ENCODE measurements around the gene TIMM13.

Gene TIMM13

DNA sequence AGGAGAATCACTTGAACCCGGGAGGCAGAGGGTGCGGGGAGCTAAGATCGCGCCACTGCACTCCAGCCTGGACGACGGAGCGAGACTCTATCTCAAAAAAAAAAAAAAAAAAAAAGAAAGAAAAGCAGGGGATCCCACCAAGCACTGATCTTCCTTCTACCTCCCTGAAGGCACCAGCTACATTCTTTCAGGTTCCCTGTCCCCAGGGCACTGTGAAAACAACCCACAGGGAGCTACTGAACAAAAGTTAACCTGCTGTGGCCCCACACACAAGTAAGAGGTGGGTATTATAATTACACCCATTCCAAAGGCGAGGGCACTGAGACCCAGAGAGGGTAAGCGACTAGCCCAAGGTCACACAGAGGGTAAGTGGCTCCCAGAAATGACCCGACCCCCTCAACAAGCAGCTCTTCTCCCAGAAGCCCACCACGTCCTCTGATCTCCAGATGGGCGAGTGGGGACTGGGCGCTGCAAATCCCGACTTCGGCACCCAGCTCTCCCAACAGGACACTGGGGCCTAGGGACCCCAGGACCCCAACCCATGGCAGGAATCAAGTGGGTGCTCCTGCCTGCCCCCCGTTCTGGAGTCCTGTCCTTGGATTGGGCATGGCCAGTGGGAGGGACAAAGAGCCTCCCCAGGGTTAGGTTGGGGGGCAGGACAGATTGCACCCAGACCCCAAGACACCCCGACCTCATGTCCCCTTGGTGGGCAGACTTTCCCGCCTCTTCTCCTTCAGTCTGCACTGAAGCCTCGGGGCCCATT, 27.0 kb upstream of the TIMM13 start:
- DNase-seq (ENCODE audit: low read depth in 1 of 2, low spot score in 1 of 2), result no peak
- H3K4me3 ChIP-seq (replicated peaks; ENCODE audit: insufficient read depth, low read length), result no peak overlapping the region

DNA sequence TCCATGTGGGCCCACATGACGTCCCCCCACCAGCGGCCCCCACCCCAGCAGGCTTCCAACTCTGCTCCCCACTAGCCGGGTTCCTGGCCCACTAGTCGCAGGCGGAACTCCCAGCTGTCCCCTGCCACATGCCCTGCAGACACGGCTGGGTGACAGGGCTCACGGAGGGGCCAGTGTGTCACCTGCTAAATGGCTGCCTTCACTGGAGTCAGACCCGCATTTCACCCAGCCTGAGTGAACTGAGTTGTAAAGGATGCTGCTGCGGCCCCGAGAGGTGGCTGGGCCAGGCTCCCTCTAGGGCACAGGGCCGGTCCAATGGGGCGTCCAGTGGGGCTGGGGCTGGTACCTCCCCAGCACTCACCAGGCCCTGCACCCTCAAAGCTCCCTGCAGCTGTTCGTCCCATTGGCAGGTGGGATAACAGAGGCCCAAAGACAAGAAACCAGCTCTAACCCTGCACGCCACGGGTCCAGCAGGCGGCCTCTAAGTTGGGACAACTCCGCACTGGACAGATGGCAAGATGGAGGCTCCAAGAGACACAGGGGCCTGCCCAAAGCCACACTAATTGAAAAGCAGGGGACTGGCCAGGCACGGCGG, 26.1 kb upstream of the TIMM13 start:
- TF ChIP-seq GABPA (IDR thresholded peaks at IDR 0.05; ENCODE audit: low read depth), result no peak
- TF ChIP-seq, protein P1, sequence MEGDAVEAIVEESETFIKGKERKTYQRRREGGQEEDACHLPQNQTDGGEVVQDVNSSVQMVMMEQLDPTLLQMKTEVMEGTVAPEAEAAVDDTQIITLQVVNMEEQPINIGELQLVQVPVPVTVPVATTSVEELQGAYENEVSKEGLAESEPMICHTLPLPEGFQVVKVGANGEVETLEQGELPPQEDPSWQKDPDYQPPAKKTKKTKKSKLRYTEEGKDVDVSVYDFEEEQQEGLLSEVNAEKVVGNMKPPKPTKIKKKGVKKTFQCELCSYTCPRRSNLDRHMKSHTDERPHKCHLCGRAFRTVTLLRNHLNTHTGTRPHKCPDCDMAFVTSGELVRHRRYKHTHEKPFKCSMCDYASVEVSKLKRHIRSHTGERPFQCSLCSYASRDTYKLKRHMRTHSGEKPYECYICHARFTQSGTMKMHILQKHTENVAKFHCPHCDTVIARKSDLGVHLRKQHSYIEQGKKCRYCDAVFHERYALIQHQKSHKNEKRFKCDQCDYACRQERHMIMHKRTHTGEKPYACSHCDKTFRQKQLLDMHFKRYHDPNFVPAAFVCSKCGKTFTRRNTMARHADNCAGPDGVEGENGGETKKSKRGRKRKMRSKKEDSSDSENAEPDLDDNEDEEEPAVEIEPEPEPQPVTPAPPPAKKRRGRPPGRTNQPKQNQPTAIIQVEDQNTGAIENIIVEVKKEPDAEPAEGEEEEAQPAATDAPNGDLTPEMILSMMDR (IDR thresholded peaks at IDR 0.05; ENCODE audit: insufficient read depth, low read length), result no peak
- TF ChIP-seq, protein P2, sequence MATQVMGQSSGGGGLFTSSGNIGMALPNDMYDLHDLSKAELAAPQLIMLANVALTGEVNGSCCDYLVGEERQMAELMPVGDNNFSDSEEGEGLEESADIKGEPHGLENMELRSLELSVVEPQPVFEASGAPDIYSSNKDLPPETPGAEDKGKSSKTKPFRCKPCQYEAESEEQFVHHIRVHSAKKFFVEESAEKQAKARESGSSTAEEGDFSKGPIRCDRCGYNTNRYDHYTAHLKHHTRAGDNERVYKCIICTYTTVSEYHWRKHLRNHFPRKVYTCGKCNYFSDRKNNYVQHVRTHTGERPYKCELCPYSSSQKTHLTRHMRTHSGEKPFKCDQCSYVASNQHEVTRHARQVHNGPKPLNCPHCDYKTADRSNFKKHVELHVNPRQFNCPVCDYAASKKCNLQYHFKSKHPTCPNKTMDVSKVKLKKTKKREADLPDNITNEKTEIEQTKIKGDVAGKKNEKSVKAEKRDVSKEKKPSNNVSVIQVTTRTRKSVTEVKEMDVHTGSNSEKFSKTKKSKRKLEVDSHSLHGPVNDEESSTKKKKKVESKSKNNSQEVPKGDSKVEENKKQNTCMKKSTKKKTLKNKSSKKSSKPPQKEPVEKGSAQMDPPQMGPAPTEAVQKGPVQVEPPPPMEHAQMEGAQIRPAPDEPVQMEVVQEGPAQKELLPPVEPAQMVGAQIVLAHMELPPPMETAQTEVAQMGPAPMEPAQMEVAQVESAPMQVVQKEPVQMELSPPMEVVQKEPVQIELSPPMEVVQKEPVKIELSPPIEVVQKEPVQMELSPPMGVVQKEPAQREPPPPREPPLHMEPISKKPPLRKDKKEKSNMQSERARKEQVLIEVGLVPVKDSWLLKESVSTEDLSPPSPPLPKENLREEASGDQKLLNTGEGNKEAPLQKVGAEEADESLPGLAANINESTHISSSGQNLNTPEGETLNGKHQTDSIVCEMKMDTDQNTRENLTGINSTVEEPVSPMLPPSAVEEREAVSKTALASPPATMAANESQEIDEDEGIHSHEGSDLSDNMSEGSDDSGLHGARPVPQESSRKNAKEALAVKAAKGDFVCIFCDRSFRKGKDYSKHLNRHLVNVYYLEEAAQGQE (IDR thresholded peaks at IDR 0.05; ENCODE audit: insufficient replicate concordance, low read depth), result no peak
- TF ChIP-seq SPI1 (IDR thresholded peaks at IDR 0.05; ENCODE audit: borderline replicate concordance, low read depth), result no peak
- TF ChIP-seq POLR2AphosphoS5 (IDR thresholded peaks at IDR 0.05; ENCODE audit: low read depth), result no peak
- Histone ChIP-seq H3K27ac (replicated peaks) (no peak overlapping the region), H3K27me3 (ENCODE audit: insufficient read depth, poor library complexity, severe bottlenecking) (no peaks in the 10 kb centered on the region), H3K4me3 (replicated peaks; ENCODE audit: insufficient read depth, low read length) (no peak overlapping the region)
- no peak for DNase-seq (ENCODE audit: low read depth in 1 of 2, low spot score in 1 of 2)

More for the DNA sequence above, 27.0 kb upstream of the TIMM13 start:
- no peak for TF ChIP-seq GABPA (IDR thresholded peaks at IDR 0.05; ENCODE audit: low read depth)
- TF ChIP-seq, protein P1 (IDR thresholded peaks at IDR 0.05; ENCODE audit: insufficient read depth, low read length), result no peak
- TF ChIP-seq SPI1 (IDR thresholded peaks at IDR 0.05; ENCODE audit: borderline replicate concordance, low read depth), result no peak
- no peak for TF ChIP-seq POLR2AphosphoS5 (IDR thresholded peaks at IDR 0.05; ENCODE audit: low read depth)
- TF ChIP-seq, protein P2 (IDR thresholded peaks at IDR 0.05; ENCODE audit: insufficient replicate concordance, low read depth), result no peak
- H3K27me3 ChIP-seq (ENCODE audit: insufficient read depth, poor library complexity, severe bottlenecking), result no peaks in the 10 kb centered on the region
- H3K27ac ChIP-seq (replicated peaks), result no peak overlapping the region

DNA sequence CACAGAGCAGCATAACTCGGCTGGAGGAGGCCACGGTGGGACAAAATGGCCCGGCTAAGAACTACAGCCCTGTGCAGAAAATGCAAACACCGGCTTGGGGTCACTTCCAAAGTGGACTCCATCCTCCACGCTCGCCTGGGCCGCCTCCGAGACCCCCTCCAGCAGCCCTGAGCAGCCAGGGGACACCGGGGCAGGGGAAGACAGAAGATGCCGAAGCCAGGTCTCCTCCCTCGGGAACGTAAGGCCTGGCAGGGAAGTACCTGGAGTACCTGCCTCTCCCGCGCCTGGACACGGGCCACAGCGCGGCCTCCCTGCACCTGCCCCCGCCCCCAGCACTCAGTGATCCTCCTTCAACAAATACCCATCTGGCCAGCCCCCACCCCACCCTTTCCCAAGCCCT, 24.4 kb upstream of the TIMM13 start:
- Histone ChIP-seq H3K27me3 (ENCODE audit: insufficient read depth, poor library complexity, severe bottlenecking) (no peaks in the 10 kb centered on the region), H3K4me3 (replicated peaks; ENCODE audit: insufficient read depth, low read length) (no peak overlapping the region), H3K27ac (replicated peaks) (no peak overlapping the region)
- no peak for DNase-seq (ENCODE audit: low read depth in 1 of 2, low spot score in 1 of 2)
- TF ChIP-seq GABPA (IDR thresholded peaks at IDR 0.05; ENCODE audit: low read depth), result no peak
- no peak for TF ChIP-seq SPI1 (IDR thresholded peaks at IDR 0.05; ENCODE audit: borderline replicate concordance, low read depth)
- TF ChIP-seq POLR2AphosphoS5 (IDR thresholded peaks at IDR 0.05; ENCODE audit: low read depth), result no peak
- TF ChIP-seq, protein P1 (IDR thresholded peaks at IDR 0.05; ENCODE audit: insufficient read depth, low read length), result no peak
- TF ChIP-seq, protein P2 (IDR thresholded peaks at IDR 0.05; ENCODE audit: insufficient replicate concordance, low read depth), result no peak
